SU-DHL-6 (cell line): ENCODE results near the gene ANKEF1.

Experiments used
- EZH2phosphoT487 ChIP-seq: fragments of 200-600 bp; sonication (generic), shearing (Covaris generic); conservative IDR thresholded peaks from 2 replicates; pipeline ENCODE4 v1.6.1; 2018; ENCODE audit warnings: mild to moderate bottlenecking, antibody characterized with exemption, low read length, moderate library complexity, mixed read lengths
- TF ChIP-seq, protein P1 (sequence below): fragments of 200-600 bp; sonication (generic); IDR thresholded peaks from one replicate; pipeline ENCODE4 v1.5.1; 2017; ENCODE audit warnings: antibody characterized with exemption, mild to moderate bottlenecking, low read length, moderate library complexity; ENCODE audit not compliant: insufficient read depth, poor library complexity, severe bottlenecking

GRCh38 chr20:10077886-10078285, 43.1 kb downstream of the ANKEF1 start:
- TF ChIP-seq, protein P1, sequence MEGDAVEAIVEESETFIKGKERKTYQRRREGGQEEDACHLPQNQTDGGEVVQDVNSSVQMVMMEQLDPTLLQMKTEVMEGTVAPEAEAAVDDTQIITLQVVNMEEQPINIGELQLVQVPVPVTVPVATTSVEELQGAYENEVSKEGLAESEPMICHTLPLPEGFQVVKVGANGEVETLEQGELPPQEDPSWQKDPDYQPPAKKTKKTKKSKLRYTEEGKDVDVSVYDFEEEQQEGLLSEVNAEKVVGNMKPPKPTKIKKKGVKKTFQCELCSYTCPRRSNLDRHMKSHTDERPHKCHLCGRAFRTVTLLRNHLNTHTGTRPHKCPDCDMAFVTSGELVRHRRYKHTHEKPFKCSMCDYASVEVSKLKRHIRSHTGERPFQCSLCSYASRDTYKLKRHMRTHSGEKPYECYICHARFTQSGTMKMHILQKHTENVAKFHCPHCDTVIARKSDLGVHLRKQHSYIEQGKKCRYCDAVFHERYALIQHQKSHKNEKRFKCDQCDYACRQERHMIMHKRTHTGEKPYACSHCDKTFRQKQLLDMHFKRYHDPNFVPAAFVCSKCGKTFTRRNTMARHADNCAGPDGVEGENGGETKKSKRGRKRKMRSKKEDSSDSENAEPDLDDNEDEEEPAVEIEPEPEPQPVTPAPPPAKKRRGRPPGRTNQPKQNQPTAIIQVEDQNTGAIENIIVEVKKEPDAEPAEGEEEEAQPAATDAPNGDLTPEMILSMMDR, result no peak
- no peak for TF ChIP-seq EZH2phosphoT487
